Cortex of kidney (tissue), 1 donor: ENCODE results near the gene KCNIP4.

Experiments
- DNase-seq: peaks from one replicate; lab custom pipeline; 2025; lab: John Stamatoyannopoulos, UW

The KCNIP4 gene

DNA sequence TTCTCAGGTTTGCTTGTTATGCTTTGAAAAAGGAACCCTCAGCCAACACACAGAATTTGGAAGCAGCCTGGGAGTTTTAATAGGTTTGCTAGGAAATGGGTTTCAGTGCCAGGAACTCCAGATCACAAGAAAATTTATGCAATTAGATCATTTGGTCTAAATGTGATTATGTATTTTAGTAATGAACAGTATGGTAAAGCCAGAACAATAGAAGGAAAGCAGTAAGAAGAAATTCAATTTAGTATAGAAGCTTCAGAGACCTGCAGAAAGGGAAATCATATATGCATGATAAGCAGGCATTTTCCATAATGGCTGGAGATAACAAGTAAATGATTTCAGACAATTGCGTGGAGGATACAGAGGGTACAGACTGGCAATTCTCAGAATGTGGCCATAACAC lies 184.7 kb downstream of the KCNIP4 start:
- DNase-seq: no peak

DNA sequence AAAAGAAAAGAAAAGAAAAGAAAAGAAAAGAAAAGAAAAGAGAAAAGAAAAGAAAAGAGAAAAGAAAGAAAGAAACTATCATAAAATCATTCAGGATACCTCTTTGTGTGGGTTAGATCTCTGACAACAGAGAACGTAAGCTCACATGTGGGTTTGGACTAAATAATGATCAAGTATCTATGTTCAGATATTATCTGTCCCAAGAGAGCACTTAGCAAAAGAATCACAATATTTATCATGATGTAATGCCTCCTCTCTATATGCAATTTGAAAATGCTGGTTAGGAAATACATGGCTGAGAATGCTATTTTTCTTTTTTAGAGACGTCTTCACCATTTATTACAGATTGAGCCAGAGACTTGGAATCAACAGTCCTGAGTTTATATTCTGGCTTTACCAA lies 191.3 kb downstream of the KCNIP4 start:
- DNase-seq: no peak

DNA sequence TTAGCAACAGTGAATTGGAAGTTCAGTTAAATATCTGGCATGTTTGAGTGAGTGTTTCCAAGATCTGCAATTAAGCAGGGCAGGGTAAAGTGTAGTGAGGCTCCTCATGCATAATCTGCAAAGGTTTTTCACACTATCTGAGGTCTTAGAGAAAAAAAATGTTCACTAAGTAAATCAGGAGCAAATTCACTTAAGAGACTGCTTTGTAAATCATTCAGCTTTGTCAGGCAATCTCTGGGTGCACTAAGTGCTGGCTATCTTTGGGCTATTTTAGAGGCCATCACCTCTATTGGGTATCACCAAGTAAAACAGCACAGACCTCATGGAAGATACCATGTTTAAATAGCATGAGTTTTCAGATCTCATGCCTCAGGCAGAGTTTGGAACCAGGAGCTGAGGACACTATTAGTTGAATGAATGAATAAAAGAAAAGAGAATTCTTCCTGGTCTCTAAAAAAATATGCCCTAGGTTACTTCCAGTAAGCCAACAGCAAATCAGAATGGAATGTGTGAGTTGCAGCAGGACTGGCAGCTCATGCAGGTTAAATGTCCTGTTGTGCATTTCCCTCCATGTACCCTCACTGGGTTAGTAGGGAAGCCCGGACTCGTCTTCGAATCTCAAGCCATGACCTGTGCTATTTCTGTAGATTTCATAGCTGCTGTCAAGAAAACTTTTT lies 195.3 kb downstream of the KCNIP4 start:
- DNase-seq: no peak

DNA sequence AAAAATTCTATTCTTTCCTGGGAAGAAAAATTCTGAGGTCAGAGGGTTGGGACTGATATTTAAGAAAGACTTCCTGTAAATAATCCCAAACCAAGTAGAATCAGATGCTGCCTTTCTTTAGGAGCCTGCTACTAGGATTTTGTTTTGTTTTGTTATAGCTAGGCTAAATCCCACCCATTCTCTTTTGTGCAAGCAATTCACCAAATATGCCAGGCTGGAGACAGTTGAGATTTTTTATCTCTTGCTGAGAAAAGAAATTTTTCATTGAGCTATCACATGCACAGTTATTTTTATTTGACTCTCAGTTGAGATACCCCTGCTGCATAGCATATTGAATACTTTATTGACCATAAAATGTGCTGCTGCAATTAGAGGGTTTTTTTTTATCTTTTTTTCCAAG lies 196.0 kb downstream of the KCNIP4 start:
- DNase-seq: no peak

DNA sequence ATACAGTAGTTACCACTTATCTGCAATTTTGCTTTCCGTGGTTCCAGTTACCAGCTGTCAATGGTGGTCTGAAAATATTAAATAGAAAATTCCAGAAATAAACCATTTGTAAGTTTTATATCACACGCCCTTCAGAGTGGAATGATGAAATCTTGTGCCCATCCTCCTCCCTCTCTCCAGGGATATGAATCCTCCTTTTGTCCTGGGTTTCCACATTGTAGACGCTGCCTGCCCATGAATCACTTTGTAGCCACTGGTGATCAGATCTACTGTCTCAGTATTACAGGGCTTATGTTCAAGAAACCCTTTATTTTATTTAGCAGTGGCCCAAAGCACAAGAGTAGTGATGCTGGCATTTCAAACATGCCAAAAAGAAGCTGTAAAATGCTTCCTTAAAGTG lies 198.6 kb downstream of the KCNIP4 start:
- no peak for DNase-seq

DNA sequence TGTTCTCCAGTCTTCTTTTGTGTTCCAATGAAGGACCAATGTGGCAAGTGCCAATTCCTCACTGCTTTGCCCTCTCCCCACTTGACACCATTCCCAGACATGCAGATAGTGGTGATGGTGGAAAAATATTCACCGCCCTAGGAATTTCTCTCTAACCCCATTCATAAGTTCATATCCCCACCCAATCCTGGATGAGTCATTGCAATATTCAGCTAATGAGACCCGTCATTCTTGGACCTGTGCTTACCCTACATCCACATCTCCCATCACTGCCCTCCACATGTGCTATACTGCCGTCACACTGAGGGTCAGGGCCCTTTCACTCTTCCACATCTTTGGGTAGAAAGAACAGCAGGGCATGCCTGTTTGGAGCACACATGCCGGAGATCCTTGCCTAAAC lies 199.2 kb downstream of the KCNIP4 start:
- DNase-seq: no peak

DNA sequence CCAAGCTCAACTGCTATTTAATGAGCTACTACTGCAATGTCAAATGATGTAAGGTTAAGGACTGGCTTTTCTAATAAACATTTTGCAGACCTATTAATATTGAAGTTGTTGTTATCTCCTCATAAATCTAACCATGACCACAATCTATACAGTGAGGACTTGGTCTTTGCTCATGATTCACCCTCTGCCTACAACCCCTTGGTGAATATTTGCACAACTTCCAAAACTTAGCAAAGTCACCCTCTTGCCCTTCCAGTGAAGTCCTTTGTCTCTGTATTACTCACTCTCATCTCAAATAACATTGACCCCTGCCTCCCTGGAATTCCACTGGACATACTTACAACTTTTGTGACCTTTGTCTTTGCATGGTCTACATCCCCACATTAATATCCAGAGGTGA lies 204.5 kb downstream of the KCNIP4 start:
- DNase-seq: no peak

DNA sequence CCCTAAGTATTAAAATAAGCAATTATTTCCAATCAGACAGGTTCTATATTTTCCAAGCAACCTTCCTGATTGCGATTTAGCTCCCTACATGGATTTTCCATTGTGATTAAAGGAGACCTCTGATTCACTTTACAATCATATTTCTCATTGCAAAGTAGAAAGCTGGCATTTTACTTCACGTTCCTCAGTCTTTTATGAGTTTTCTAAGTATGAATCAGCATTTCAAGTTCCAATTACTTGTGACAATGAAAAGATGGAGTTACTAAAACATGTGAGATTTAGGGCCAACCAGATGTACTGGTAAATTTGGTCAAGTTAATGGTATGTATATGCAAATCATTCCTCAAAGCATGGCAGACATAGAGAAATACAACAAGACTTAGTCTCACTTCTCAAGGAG lies 206.2 kb downstream of the KCNIP4 start:
- no peak for DNase-seq

DNA sequence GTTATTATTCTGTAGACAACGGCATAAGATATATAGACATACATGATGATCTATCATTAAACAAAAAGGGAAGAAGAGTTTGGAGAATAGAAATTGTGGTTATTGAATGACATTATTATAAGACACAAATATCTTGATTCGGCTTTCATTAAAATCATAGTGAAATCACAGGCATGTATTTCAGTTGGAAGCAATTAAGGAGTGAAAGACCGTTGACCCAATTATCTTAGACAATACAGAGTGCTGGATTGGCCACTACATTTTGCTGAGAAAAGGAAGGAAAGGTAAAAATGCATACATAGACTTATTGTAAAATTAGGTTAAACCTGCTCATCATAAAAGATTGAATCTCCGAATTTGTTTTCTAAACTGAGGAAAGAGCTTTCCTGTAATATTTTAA lies 209.8 kb downstream of the KCNIP4 start:
- no peak for DNase-seq

DNA sequence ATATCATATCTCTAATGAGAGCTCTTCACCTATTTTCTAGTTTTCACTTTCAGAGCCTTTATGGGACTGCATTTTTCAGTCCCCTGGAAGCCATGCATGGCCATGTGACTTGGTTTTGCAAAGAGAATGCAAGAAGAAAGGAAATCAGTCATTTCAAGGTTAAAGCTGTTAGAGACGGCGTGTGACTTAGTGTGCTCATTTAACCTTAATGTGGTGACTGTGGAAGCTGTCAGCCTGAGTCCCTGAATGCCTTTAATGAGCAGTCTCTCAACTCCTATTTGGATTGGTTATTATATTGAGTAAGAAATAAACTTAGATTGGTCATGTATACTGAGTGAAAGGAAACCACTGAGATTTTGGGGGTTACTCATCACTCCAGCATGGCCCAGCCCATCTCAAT lies 212.7 kb downstream of the KCNIP4 start:
- no peak for DNase-seq

DNA sequence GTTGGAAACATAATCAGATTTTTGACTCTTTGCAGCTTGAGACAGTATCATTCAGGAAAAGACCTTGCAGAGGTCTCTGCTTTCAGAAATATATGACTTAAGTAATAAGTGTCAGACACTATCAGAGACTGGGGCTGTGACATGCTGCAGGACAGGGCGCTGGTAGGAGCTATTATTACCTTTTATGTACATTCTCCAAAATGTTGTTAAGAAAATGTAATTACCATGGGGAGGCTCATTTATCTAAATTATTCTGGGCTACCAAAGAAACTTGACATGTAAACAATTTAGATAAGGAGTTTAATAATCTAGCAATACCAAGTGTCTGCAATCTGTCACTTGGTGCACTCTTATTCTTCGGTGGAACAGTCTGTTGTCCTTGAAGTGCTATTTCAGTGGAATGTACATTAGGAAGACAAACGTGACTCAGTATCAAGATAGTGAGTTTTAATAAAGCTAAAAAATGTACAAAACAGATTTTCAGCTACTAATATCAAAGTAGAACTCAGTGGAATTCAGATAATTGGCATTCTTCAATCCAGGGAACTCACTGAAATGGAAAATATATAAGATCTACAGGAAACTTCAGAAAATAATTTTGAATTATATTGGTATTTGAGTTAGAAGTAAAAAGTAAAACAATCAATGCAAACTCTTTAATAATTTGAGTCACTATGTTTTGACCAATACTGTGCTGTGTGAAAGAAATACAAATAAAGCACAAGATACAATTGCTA lies 214.5 kb downstream of the KCNIP4 start:
- no peak for DNase-seq

DNA sequence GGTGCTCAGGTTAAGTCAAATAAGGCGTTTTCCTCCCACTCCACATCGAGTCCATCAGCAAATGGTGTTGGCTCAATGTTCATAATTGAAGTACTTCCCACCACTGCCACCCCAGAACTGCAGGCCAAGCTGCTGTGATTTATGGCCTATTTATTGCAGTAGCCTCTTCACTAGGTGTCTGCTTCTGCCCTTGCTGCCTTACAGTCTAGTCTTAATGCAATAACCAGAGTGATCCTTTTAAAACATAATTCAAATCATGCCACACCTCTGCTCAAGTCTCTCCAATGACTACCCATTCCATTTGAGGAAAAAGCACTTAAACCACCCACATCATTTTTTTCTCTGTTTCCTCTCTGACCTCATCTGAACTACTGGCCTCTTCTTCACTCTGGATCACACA lies 220.3 kb downstream of the KCNIP4 start:
- no peak for DNase-seq

DNA sequence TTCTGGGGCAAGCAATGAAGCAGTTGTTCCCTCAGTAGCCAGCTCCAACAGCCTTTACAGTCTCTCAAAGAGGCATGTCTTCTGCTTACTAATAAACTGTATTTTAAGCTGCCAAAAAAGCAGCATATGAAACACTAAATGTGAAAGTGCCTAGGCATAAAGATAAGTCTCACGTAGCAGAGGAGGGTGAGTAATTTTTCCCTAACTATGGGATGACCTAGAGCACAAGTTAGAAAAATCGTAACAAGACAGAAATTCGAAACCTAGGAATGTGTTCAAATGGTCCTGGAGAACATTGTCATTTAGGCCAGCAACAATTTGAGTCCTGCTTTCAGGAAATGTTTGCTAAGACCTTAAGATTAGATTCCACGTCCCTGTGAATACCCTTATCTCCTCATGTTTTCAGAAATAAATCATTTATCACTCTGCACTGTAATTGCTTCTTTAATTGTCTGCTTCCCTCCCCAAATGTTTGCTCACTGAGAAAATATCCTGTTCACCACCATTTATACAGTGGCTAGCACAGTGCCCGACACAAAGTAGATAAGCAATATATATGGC lies 222.2 kb downstream of the KCNIP4 start:
- DNase-seq: no peak

DNA sequence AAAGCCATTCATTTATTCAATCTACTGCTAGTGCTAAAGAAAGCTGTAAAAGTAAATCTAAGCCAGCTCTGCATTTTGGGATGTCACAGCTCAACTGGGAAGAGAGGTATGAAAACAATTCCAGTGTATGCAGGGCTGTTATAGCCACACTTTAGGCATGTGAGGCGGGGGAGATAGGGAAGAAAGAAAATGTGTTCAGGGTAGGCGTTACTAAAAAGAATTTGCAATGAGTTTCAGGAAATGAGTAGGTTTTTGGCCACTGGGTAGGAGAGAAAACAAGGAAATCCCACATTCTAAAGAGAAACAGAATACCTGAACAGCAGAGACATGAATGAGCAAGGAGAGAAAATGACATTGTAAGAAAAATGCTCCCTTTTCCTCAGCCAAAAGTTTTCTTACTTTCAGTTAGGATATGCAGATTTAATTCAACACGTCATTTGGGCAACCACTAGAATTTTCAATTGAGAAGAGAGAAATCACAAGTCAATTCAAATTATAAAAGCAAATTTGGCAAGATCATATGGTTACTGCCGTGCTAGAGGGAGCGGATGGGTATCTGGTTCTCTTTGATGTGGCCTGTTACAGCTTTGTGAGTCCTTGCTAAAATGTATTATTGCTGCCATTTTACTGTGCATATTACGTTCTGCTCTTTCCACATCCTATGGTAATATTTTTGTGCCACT lies 226.3 kb downstream of the KCNIP4 start:
- DNase-seq: no peak

DNA sequence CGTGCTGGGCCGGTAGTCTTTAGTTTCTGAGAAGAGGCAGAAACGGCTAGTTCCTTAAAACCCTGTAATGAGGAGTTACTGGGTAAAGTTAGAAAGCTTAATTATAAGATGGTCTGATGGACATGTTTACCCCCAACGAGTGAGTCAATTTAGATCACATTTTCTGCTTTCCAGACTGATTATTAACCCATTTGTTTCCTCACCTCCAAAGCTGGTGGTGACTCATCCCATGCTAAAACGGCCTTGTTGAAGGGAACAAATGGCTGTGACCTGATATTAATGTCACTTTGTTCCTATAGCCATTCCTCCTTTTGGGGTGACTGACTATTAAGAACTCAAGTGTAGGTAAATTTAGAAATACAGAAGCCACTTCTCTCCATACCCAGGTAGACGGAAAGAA lies 232.0 kb downstream of the KCNIP4 start:
- no peak for DNase-seq

DNA sequence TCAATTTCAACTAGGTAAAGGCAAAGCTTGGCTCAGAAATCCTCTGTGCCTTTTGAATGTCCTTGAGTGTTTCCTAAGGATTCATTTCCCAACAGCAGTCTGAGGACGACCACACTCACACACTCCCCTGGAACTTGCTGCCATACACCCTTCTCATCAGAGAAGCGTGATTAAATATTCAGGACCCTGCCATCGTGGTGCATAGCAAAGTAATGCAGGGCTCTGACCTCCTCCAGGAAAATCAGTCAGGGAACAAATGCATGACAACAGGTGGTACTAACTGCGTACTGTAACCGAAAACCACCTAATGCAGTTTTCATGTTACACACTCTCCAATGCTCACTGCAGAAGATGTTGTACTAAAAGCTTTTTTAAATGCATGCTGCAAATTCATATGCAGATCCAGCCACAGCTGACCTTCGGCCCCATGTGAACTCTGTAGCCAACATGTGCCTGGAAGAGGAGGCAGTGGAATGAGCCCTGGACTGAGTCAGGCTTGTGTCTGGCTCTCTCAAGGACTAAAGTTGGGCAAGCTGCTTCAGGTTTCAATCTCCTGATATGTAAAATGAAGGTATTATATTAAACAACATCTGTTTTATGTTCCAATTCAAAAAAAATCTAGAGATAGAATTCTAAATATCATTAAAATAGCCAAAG lies 238.3 kb downstream of the KCNIP4 start:
- no peak for DNase-seq

DNA sequence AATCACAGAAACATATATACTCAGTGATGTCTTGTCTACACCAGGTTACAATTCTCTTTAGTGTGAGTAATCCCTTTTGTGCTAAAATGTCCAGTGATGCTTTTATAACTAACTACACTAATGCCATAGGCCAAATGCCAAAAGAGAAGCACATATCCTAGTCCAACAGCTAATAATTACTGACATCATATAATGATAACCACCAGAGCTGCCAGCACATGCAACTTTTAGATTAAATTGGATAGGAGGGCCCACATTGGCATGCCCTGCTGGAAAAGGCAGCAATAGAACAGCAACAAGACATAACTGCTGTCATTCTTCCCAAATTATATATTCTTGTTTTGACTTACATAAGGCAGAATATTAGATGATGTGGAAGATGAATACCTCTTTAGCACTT lies 238.8 kb downstream of the KCNIP4 start:
- DNase-seq: no peak

DNA sequence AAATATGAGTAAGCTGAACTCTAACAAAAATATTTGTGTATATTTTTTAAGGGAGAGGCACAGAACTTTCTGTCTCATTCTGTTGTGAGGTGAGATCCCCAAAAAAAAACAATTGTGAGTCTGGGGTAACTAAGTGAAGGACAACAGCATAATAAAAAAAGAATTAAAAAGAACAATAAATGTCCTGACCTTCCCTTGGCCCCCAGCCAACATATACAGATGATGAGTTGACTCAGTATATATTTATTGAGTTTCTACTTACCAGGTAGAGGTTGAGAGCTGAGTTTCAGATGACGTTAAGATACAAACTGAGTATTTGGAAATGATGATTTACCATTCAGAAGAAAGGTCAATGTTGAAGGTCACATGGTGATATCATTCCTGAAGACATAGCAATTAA lies 239.5 kb downstream of the KCNIP4 start:
- DNase-seq: no peak

DNA sequence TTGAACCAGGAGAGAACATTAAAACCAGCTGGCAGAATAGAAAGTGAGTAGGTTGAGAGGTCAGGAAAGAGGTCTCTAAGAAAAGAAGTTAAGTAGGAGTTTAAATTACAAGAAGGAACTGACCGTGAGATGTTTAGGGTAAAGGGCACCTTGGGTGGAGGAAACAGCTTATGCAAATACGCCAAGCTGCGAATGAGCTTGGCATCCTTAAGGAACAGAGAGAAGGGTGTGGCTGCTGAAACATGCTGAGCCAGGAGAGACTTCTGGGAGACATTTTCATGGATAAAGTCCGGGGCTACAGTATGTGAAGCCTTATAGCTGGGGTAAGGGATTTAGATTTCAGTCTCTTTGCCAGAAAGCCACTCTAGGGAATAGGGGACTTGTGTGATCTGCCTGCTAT lies 249.1 kb downstream of the KCNIP4 start:
- no peak for DNase-seq

DNA sequence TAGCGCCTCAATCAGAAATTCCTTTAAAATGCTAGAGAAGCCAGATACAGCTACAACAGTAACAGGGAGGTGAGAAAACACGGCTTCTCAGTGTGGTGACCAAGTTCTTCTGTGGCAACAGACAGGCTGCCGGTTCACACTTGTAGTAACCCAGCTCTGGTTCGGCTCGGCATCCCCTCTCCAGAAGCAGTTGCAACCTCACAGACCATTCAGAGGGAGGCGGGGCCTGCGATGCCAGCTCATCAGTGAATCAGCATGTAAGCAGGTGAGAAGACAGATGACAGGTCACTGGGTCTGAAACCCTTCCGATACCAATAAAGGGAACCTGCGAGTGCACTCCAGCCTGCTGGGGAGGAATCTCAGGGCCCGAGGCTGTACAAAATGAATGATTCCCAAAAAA lies 251.0 kb downstream of the KCNIP4 start:
- no peak for DNase-seq

DNA sequence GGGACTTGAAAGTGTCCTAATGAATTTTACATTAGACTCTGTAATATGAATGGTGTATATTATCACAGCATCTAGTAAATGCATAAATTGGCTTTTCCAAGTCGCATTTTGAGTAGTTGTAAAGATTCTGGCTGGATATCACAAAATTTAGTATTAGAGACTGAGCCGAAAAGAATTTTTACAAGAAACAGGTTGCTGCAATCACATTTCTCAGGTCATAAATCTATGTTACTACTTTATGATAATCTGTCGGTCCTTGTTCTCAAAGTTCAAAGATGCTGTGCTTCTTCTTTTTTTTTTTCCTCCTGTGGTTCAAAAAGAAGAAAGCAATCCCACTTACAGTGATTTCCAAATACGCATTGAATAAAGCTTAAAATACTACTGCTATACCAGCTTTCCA lies 253.4 kb downstream of the KCNIP4 start:
- no peak for DNase-seq

DNA sequence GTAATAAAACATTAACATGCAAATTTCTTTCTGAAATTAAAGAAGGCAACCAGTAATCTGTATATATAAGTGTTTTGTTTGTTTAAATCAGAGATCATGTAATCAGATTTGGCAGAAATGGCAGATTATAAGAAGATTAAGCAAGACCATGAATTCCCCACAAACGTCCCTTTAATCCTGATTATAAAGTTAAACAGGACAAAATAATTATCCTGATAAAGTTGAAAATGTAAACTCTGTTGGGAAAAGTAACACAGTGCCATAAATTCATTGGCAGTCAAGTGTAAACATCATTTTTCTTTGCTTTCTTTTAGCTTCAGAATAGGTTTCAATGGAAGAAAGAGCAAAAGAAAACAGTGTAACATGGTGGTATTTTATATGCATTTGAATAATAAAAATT lies 256.3 kb downstream of the KCNIP4 start:
- DNase-seq: no peak
